Measurements from ENCODE around the gene TPD52L1.

DNA sequence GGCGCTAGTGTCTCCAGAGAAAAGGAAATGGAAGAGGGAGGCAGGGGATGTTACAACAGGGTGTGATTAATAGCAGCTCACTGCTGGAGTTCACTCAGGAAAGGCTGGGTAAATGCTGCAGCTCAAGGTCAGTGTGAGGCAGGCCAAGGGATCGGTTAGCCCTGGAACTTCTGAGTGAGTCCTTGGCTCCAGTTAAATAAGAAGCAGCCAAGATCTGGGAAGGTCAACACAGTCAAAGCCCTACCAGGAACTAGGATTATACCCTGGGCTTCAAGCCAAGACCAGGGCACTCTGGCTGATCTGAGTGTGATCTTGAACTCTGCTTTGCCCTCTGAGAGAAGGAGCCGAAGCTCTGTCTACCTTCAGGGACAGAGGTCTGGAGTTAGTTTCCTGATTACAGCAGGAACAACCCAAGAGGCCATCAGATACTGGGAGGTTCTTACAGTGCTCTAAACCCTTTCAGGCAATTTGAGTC is 44.3 kb downstream of the TPD52L1 start:
- TF ChIP-seq ZNF546 (CRISPR knock-in tag; conservative IDR thresholded peaks at IDR 0.05) (no peak), ZNF121 (CRISPR knock-in tag; IDR thresholded peaks at IDR 0.05) (no peak)
